H1 (cell line): ENCODE results near the gene DACH2. TPM values are rescaled to one million over a fixed set of nuclear protein-coding genes. Genes with fewer than 3 reads are reported as not detected.

Experiments
- ATF2 ChIP-seq: IDR thresholded peaks from 2 replicates; pipeline ENCODE4 v1.6.1; 2012; ENCODE audit warnings: low read length, inconsistent platforms
- CBX5 ChIP-seq: fragments of 300-800, 300-1000 bp; sonication (generic); IDR thresholded peaks from 2 replicates; pipeline ENCODE4 v1.7.1; 2016; ENCODE audit warnings: antibody characterized with exemption, low read length, low read depth
- GTF2F1 ChIP-seq: IDR thresholded peaks from 2 replicates; pipeline ENCODE4 v1.6.1; 2012; ENCODE audit warnings: low read depth, low read length, improper control_type of control experiment, borderline replicate concordance
- HDAC6 ChIP-seq: IDR thresholded peaks from one replicate; pipeline ENCODE4 v1.7.1; 2012; ENCODE audit warnings: low read depth, mild to moderate bottlenecking, inconsistent platforms, low read length, moderate library complexity
- JUN ChIP-seq: IDR thresholded peaks from 2 replicates; pipeline ENCODE4 v1.6.1; 2011; ENCODE audit warnings: low read depth, mild to moderate bottlenecking, improper control_type of control experiment, low read length
- KDM1A ChIP-seq: fragments of 200-600, 300-600 bp; sonication (generic); IDR thresholded peaks from 2 replicates; pipeline ENCODE4 v1.7.1; 2016; ENCODE audit warnings: mild to moderate bottlenecking, low read length, borderline replicate concordance
- PHF8 ChIP-seq: fragments of 200-600 bp; sonication (generic); conservative IDR thresholded peaks from 2 replicates; pipeline ENCODE4 v1.7.1; 2012; ENCODE audit warnings: low read depth, mild to moderate bottlenecking, inconsistent platforms, low read length, moderate library complexity
- RFX5 ChIP-seq: IDR thresholded peaks from 2 replicates; pipeline ENCODE4 v1.6.1; 2011; ENCODE audit warnings: low read depth, low read length, improper control_type of control experiment, borderline replicate concordance
- SIX5 ChIP-seq: IDR thresholded peaks from 2 replicates; pipeline ENCODE4 v1.6.1; 2011; ENCODE audit warnings: mild to moderate bottlenecking, low read depth, low read length
- polyA plus RNA-seq, 7 experiments: library from polyadenylated mRNA; depleted of rRNA in 3 of 7; stranded (reverse) in 5 of 7; unstranded in 2 of 7; fragments of >200 nt in 5 of 7; fragments of 200-250 nt in 2 of 7; gene quantifications; 1 replicate in 5 of 7; 2 replicates in 1 of 7; 4 replicates in 1 of 7; pipeline versions ENCODE4 v1.2.1 to v1.2.3, GENCODE V29; 2011 to 2013; ENCODE audit warnings: missing spikeins in 2 of 7, mixed read lengths in 2 of 7
- total RNA-seq: library from RNA; stranded (reverse); fragmentation: NEBNext Ultra II Directional; extraction: Animal tissue kit (Norgen Biotek cat#: 25700); gene quantifications from 2 replicates; pipeline ENCODE4 v1.2.1, GENCODE V29; 2021

Gene DACH2
- total and polyA plus RNA-seq, 2 of the 8 experiments (the other 6 are each of a cell fraction or from before 2014, with no cell fraction given) = 1.0 to 1.8 TPM

GRCh38 chrX:86421771-86422170 lies 273.5 kb downstream of the DACH2 start (continued):
- no peak for TF ChIP-seq HDAC6
- no peak for TF ChIP-seq KDM1A
- TF ChIP-seq PHF8 = no peak
- no peak for TF ChIP-seq RFX5
- no peak for TF ChIP-seq CBX5
- no peak for TF ChIP-seq GTF2F1
- TF ChIP-seq JUN = no peak
- TF ChIP-seq ATF2 = no peak
- TF ChIP-seq SIX5 = no peak
